Tibial artery (tissue), 4 donors: Measurements from ENCODE around the gene SLC39A11.
A peak's percentile ranks its signal among the peaks of the same experiment; 100 is the strongest.
"Not testable (repeated sequence)": the region's sequence is repeated elsewhere in the genome, so short reads cannot be mapped to it uniquely, and the experiment has no call there.

Experiments used
- DNase-seq, 2 donors: peaks; one replicate each; pipeline ENCODE4 v3.0.0-alpha.2; 2019
- H3K27ac ChIP-seq, 2 donors: fragments of 200-600 bp; sonication (generic) in 1 of 2; 1 replicate in 1 of 2; 2 replicates in 1 of 2; pipeline ENCODE4 v1.5.1; 2018 to 2019; ENCODE audit warnings: mild to moderate bottlenecking in 1 of 2
- H3K27me3 ChIP-seq, 2 donors: fragments of 200-600 bp; sonication (generic) in 1 of 2; one replicate each; pipeline versions ENCODE4 v1.5.1 to v1.6.0; 2016 to 2019
- H3K36me3 ChIP-seq, 3 donors: fragments of 200-600 bp; sonication (generic) in 2 of 3; one replicate each; pipeline ENCODE4 v1.5.1; 2016 to 2019; ENCODE audit warnings: mild to moderate bottlenecking in 2 of 3
- H3K4me1 ChIP-seq, 4 donors: fragments of 200-600 bp; sonication (generic) in 2 of 4; 1 replicate in 3 of 4; 2 replicates in 1 of 4; pipeline ENCODE4 v1.5.1; 2016 to 2019
- H3K4me3 ChIP-seq, 2 donors: fragments of 200-600 bp; sonication (generic) in 1 of 2; 1 replicate in 1 of 2; 2 replicates in 1 of 2; pipeline ENCODE4 v1.5.1; 2018 to 2019; ENCODE audit warnings: mild to moderate bottlenecking in 2 of 2
- H3K9me3 ChIP-seq, 3 donors: fragments of 200-600 bp; sonication (generic) in 1 of 3; one replicate each; pipeline ENCODE4 v1.5.1; 2016 to 2019
- intact Hi-C: fragments of 100-400 bp; cut with DNase I; formaldehyde crosslinking; loops from one replicate; pipeline ENCODE4 v1.15.0; 2023; ENCODE audit warnings: low total_unique reads
- TF ChIP-seq, protein P1 (sequence below), 2 experiments: fragments of 200-600 bp in 1 of 2; fragments of 450-650 bp in 1 of 2; IDR thresholded peaks; one replicate each; pipeline ENCODE4 v1.5.1; 2017 to 2019; ENCODE audit warnings: antibody characterized with exemption in 2 of 2, mild to moderate bottlenecking in 1 of 2, moderate library complexity in 1 of 2

Gene SLC39A11

DNA sequence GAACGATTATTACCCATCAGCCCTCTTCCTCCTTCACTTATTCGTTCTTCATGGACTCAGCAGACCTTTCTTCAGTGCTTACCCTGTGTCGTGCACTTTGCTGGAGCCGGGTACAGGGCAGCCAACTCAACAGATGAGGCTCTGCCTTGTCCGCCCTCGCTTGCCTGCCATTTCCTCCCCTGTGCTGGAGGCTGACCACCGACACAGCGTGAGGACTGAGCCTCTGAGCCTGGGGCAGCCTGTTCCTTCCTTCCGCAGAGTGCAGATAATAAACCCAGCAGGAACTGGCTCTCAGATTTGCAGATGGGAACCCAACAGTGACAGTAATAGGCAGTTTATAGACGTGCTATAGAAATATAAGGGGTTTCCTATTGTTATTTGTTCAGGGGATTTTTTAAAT, 7.0 kb upstream of the SLC39A11 start:
- Histone ChIP-seq H3K27me3 (no peaks in the 10 kb centered on the region), H3K4me1 (peaks cover 0 to 35% (median 22%) of the 10 kb centered on the region in 4 donors), H3K36me3 (no peaks in the 10 kb centered on the region), H3K9me3 (no peaks in the 10 kb centered on the region), H3K4me3 (no peak overlapping the region), H3K27ac (no peak overlapping the region)
- DNase-seq, result no peak
- TF ChIP-seq, protein P1, sequence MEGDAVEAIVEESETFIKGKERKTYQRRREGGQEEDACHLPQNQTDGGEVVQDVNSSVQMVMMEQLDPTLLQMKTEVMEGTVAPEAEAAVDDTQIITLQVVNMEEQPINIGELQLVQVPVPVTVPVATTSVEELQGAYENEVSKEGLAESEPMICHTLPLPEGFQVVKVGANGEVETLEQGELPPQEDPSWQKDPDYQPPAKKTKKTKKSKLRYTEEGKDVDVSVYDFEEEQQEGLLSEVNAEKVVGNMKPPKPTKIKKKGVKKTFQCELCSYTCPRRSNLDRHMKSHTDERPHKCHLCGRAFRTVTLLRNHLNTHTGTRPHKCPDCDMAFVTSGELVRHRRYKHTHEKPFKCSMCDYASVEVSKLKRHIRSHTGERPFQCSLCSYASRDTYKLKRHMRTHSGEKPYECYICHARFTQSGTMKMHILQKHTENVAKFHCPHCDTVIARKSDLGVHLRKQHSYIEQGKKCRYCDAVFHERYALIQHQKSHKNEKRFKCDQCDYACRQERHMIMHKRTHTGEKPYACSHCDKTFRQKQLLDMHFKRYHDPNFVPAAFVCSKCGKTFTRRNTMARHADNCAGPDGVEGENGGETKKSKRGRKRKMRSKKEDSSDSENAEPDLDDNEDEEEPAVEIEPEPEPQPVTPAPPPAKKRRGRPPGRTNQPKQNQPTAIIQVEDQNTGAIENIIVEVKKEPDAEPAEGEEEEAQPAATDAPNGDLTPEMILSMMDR (IDR thresholded peaks at IDR 0.05), result no peak
- intact Hi-C loops, result loop anchor here (10.0 kb wide), 1 partner anchor 205 kb away; no protein-coding TSS in a partner anchor

DNA sequence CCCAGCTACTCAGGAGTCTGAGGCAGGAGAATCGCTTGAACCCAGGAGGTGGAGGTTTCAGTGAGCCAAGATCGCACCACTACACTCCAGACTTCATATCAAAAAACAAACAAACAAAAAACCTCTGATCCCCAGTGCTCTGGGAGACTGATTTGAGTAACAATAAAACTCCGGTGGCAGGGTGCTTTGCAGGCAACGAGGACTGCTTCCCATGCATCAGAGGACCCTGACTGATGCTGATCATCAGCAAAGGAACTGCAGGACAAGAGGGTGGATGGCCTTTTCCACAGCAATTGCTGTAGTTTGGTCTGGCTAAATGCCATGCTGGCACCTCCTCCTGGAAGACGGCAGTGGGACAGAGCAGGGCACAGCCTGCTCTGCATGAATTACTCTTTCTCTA, 6.4 kb upstream of the SLC39A11 start:
- no peaks in the 10 kb centered on the region for H3K36me3 ChIP-seq
- no peaks in the 10 kb centered on the region for H3K27me3 ChIP-seq
- TF ChIP-seq, protein P1 (IDR thresholded peaks at IDR 0.05), result no peak
- no peak for DNase-seq
- intact Hi-C loops, result loop anchor here (10.0 kb wide), 1 partner anchor 206 kb away; no protein-coding TSS in a partner anchor
- H3K9me3 ChIP-seq, result no peaks in the 10 kb centered on the region
- H3K4me1 ChIP-seq, result peaks cover 0 to 40% (median 23%) of the 10 kb centered on the region in 4 donors
- H3K27ac ChIP-seq, result peak overlapping the region; percentile 76 to 84
- H3K4me3 ChIP-seq, result no peak overlapping the region

DNA sequence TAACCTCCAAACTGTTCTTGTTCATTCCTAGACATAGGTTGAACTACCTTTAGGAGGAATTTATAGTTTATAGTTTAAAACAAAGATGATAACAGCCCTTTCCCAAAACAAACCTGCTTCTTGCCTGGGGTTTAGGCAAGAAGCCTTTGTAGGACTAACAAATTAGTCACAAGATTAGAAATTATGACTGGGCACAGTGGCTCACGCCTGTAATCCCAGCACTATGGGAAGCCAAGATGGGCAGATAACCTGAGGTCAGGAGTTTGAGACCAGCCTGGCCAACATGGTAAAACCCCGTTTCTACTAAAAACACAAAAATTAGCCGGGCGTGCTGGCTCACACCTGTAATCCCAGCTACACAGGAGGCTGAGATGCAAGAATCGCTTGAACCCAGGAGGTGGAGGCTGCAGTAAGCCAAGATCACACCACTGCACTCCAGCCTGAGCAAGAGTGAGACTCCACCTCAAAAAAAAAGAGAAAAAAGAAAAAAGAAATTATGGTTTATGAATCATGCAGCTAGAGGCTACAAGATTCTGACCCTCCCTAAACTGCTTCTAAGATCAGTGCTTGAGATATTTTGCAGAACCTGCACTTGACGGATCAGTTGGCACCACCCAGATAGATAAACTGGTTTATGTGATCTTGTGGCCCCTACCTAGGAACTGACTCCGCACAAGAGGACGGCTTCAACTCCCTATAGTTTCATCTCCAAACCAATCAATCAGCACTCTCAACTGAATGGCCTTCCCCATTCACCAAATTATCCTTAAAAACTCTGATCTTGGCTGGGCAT, 5.7 kb upstream of the SLC39A11 start:
- not testable (repeated sequence) for H3K4me3 ChIP-seq, H3K27me3 ChIP-seq, H3K36me3 ChIP-seq, DNase-seq, H3K9me3 ChIP-seq
- Histone ChIP-seq H3K4me1 (peaks cover 0 to 47% (median 26%) of the 10 kb centered on the region in 4 donors), H3K27ac (peak overlapping the region; percentile 76 to 84)
- intact Hi-C loops, result loop anchor here (10.0 kb wide), 1 partner anchor 207 kb away; no protein-coding TSS in a partner anchor

DNA sequence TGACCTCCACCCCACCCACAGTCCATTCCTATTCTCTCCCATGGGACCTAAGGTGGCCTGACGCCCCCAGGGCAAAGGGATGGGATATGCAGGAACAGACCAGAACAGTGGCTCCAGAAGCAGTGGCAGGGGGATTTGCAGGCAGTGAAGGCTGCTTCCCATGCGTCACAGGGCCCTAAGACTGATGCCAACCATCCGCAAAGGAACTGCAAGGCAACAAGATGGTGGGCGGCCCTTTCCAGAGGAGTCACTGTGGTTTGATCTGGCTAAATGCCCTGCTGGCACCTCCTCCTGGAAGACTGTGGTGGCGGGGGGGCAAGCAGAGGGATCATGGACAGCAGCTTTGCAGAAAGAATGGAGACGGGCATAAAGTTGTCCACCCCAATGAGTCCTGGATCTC, 4.4 kb upstream of the SLC39A11 start:
- DNase-seq, result peak; percentile 63 to 90
- no peaks in the 10 kb centered on the region for H3K9me3 ChIP-seq
- peak overlapping the region; percentile 76 to 84 for H3K27ac ChIP-seq
- intact Hi-C loops, result loop anchor here (10.0 kb wide), 1 partner anchor 208 kb away; no protein-coding TSS in a partner anchor
- no peak overlapping the region for H3K4me3 ChIP-seq
- H3K36me3 ChIP-seq, result no peaks in the 10 kb centered on the region
- H3K4me1 ChIP-seq, result peaks cover 0 to 52% (median 31%) of the 10 kb centered on the region in 4 donors
- no peaks in the 10 kb centered on the region for H3K27me3 ChIP-seq
- TF ChIP-seq, protein P1 (IDR thresholded peaks at IDR 0.05), result no peak

DNA sequence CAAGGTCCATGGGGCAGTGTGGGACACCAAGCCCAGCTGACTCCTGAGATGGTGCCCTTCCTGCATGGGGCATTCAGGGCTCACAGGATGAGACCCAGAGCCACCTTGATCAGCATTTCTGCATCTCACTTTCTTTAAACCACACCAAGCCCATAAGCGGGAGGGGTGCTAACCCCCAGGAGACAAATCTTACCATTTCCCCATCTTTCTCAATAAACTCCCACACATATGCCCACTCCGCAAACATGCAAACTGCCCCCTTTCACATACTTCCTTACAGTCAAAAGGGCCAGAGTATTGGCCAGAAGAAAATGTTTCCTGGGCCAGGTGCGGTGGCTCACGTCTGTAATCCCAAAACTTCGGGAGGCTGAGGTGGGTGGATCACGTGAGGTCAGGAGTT, 3.7 kb upstream of the SLC39A11 start:
- TF ChIP-seq, protein P1 (IDR thresholded peaks at IDR 0.05), result no peak
- intact Hi-C loops, result loop anchor here (10.0 kb wide), 1 partner anchor 209 kb away; no protein-coding TSS in a partner anchor
- H3K27me3 ChIP-seq, result no peaks in the 10 kb centered on the region
- H3K9me3 ChIP-seq, result no peaks in the 10 kb centered on the region
- no peaks in the 10 kb centered on the region for H3K36me3 ChIP-seq
- H3K27ac ChIP-seq, result peak overlapping the region; percentile 76 to 84
- H3K4me3 ChIP-seq, result no peak overlapping the region
- peaks cover 0 to 54% (median 33%) of the 10 kb centered on the region in 4 donors for H3K4me1 ChIP-seq
- no peak for DNase-seq

DNA sequence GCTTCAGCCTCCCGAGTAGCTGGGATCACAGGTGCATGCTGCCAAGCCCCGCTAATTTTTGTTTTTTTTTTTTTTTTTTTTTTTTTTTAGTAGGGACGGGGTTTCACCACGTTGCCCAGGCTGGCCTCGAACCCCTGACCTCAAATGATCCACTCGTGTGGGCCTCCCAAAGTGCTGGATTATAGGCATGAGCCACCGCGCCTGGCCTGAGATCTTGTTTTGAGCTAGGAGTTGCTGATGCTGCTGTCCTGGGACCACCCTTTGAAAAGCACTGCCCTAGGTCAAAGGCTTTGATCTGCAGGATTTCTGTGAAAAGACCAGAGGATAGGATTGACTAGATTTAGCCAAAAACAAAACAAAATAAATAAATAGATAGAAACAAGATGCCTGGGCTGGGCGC, 798 bp upstream of the SLC39A11 start:
- Histone ChIP-seq H3K27ac (peak overlapping the region; percentile 81 to 84), H3K4me3 (peak overlapping the region in 1 of 2 donors; percentile 78), H3K9me3 (no peaks in the 10 kb centered on the region), H3K4me1 (peaks cover 0 to 64% (median 47%) of the 10 kb centered on the region in 4 donors), H3K27me3 (no peaks in the 10 kb centered on the region), H3K36me3 (peaks cover 0 to 5% (median under 1%) of the 10 kb centered on the region in 3 donors)
- intact Hi-C loops, result loop anchor here (10.0 kb wide), 1 partner anchor 212 kb away; no protein-coding TSS in a partner anchor
- TF ChIP-seq, protein P1 (IDR thresholded peaks at IDR 0.05), result no peak
- no peak for DNase-seq
